ENCODE measurements around the gene SPDYE5.

The SPDYE5 gene

DNA sequence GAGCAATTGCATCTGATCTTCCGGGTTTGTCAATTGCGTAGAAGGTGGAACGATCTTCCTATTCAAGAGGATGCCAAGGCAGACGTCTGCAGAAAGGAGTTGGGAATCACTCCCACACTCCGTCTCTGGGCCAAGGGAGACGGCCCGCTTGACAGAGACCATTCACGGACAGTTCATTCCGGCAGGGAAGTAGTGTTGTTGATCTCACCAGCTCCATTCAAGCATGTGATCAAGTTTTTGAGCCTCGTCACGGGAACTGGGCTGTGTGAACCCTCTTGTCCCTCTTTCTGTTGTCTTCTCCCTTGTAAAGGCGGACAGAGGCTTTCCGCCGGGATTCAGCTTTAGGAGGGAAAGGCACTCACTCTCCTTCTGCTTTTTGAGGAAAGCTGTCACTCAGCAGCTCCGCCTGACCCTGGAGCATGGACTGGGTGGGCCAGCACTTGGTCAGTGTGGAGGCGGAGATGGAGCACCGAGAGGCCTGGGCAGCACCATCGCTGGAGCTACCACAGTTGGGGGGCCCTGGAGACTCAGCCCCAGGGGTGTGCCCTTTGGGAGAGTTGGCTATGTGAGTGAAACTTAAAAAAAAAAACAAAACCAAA, 44.9 kb downstream of the SPDYE5 start:
- no peak for DNase-seq (ENCODE audit: low read depth in 3 of 3)

DNA sequence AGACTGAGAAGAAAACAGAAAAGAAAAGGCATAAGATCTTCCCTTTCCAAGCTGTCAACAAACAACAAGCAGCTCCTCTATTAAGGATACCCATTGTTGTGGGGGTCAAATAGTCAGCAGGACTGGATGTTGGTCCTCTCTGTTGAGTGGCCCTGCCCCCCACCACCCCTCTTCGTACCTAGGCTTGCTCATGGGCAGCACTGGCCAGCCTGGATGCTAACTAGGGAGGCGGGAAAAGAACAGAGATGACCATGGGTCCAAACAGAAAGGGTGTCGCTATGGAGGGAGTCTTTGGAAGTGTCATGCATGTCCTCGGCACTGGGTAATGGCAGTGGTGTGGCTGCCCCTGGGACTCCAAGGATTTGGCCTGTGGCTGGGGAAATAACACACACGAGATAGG, 45.6 kb downstream of the SPDYE5 start:
- DNase-seq (ENCODE audit: low read depth in 3 of 3), result no peak

DNA sequence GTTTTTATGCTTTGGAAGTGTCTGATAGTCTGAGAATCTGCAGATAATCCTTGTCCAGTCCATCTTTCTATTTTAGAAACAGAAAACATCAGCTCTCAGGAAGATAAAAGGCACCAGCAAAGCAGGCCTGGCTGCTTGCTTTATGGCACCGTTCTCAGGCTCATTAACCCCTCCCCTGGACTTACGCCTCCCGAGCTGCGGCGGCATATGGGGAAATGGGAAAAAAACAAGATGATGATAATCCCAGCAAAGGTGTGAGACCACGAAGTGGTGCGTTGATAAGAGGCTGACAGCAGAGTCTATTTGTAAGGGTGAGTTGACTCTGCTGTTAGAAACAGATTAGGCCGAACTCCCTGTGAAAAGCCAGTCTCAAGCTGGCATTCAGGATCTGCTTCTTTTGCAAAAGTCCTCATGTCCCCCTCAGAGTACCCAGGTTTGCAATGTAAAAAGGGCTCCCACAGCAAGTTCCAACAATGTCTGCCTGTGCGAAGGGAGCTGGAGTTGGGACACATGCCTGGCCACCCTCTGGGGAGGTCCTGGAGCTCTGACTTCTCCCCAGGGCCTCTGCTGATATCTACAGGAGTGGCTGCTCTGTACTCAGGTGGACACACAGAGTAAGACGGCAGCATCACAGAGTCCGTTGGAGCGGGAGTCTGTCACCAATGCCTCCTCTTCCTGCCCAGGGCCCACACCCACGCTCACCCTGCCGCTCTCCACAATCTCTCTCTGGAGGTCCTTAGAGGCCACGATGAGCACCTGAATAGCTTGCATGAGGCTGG, 54.3 kb downstream of the SPDYE5 start:
- no peak for DNase-seq (ENCODE audit: low read depth in 3 of 3)
